GM21526 (cell line): ENCODE results near the gene KCMF1.

Experiments
- ATAC-seq: cut with Tn5 transposase; IDR thresholded peaks from one replicate; pipeline ENCODE4 v1.9.1; 2021; ENCODE audit warnings: moderate library complexity; ENCODE audit not compliant: unreplicated experiment, low FRiP score

The KCMF1 gene

GRCh38 chr2:85073033-85073432 is 102.1 kb downstream of the KCMF1 start:
- ATAC-seq: no peak

- no peak for ATAC-seq
Measured at GRCh38 chr2:85076618-85077274, 105.8 kb downstream of the KCMF1 start.

- ATAC-seq: no peak
Measured at GRCh38 chr2:85077859-85078419, 107.0 kb downstream of the KCMF1 start.

- ATAC-seq: no peak
Measured at GRCh38 chr2:85078536-85078935, 107.6 kb downstream of the KCMF1 start.

- no peak for ATAC-seq
Measured at GRCh38 chr2:85083092-85083491, 112.1 kb downstream of the KCMF1 start.

GRCh38 chr2:85085563-85085962 is 114.6 kb downstream of the KCMF1 start:
- no peak for ATAC-seq

GRCh38 chr2:85087541-85087940 is 116.6 kb downstream of the KCMF1 start:
- no peak for ATAC-seq

- ATAC-seq: no peak
Measured at GRCh38 chr2:85088921-85089320, 118.0 kb downstream of the KCMF1 start.

GRCh38 chr2:85089585-85089984 is 118.6 kb downstream of the KCMF1 start:
- no peak for ATAC-seq

GRCh38 chr2:85091838-85092237 is 120.9 kb downstream of the KCMF1 start:
- ATAC-seq: no peak

GRCh38 chr2:85095094-85095493 is 124.1 kb downstream of the KCMF1 start:
- ATAC-seq: no peak

- no peak for ATAC-seq
Measured at GRCh38 chr2:85096616-85097015, 125.7 kb downstream of the KCMF1 start.

GRCh38 chr2:85104228-85104627 is 133.3 kb downstream of the KCMF1 start:
- no peak for ATAC-seq

- no peak for ATAC-seq
Measured at GRCh38 chr2:85106489-85107180, 135.7 kb downstream of the KCMF1 start.
